ENCODE results near the gene BRI3.

BRI3 gene

DNA sequence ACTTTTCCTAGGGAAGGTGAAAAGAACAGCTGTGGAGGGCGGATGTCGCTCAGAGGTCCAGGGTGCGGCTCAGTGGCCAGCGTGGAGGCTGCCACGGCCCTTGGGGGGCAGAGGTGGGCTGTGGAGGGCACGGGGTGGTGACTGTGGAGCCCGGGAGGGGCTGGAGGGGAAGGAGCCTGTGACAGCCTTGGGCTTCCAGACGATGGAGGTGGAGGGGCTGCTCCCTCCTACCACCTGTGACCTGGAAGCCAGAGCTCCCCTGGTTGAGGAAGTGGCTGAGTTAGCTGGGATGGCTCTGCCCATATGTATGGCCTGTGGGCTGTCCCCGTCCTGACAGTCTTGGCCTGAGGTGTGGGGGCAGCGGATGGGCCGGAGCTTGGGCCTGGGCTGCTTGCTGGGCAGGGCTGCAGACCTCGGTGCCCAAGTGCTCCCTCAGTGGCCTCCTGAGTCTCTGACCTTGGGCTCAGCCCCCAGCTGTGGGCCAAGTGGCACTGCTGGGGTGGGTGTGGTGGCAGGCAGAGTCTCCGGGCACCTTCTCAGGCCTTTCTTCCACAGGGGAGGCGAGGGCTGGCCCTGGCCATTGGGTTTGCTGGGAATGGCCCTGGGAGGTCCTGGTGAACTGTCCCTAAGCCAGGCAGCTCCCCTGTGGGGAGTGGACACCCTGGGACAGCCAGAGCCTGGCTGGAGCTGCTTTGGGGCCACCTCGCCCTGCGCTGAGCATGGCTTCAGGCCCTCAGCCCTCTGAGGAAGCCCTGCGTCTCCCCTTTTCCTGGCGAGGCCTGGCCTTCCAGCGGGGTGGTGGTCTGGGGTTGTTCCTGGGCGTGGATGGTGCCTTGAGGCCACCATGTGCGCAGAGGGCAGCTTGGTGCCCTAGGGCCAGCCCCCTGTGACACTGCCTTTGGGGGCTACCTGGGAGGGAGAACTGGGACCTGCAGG, 3.9 kb downstream of the BRI3 start:
- Histone ChIP-seq H3K4me3 (ENCODE audit: low read length) (no peak overlapping the region), H3K4me1 (ENCODE audit: control insufficient read depth, low read length) (peaks cover 18% of the 10 kb centered on the region), H4K20me1 (ENCODE audit: control insufficient read depth, insufficient read depth, low read depth, low read length) (peaks cover 20% of the 10 kb centered on the region; the same call in 1 of the 2 replicates), H3K27ac (ENCODE audit: low read depth, low read length) (no peak overlapping the region), H3K9me2 (replicated peaks; ENCODE audit: control insufficient read depth, low read length) (no peaks in the 10 kb centered on the region), H3K36me3 (ENCODE audit: control insufficient read depth, low read length) (no peaks in the 10 kb centered on the region; the same call in 1 of the 2 replicates), H3K27me3 (ENCODE audit: control insufficient read depth, low read length) (peaks cover 9% of the 10 kb centered on the region), H3K79me2 (ENCODE audit: control insufficient read depth, low read length) (no peaks in the 10 kb centered on the region), H3K9me3 (ENCODE audit: control insufficient read depth, insufficient read depth, low read length) (no peaks in the 10 kb centered on the region), H3K4me2 (ENCODE audit: low read length) (no peak overlapping the region), H3F3A (ENCODE audit: control insufficient read depth, insufficient read depth) (peaks cover 3% of the 10 kb centered on the region; the same call in 1 of the 2 replicates)
- TF ChIP-seq, protein P1, sequence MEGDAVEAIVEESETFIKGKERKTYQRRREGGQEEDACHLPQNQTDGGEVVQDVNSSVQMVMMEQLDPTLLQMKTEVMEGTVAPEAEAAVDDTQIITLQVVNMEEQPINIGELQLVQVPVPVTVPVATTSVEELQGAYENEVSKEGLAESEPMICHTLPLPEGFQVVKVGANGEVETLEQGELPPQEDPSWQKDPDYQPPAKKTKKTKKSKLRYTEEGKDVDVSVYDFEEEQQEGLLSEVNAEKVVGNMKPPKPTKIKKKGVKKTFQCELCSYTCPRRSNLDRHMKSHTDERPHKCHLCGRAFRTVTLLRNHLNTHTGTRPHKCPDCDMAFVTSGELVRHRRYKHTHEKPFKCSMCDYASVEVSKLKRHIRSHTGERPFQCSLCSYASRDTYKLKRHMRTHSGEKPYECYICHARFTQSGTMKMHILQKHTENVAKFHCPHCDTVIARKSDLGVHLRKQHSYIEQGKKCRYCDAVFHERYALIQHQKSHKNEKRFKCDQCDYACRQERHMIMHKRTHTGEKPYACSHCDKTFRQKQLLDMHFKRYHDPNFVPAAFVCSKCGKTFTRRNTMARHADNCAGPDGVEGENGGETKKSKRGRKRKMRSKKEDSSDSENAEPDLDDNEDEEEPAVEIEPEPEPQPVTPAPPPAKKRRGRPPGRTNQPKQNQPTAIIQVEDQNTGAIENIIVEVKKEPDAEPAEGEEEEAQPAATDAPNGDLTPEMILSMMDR (IDR thresholded peaks at IDR 0.05; ENCODE audit: low read depth, low read length, poor library complexity, severe bottlenecking): no peak
- no peak for TF ChIP-seq EZH2phosphoT487 (IDR thresholded peaks at IDR 0.05; ENCODE audit: borderline replicate concordance, low read length)

DNA sequence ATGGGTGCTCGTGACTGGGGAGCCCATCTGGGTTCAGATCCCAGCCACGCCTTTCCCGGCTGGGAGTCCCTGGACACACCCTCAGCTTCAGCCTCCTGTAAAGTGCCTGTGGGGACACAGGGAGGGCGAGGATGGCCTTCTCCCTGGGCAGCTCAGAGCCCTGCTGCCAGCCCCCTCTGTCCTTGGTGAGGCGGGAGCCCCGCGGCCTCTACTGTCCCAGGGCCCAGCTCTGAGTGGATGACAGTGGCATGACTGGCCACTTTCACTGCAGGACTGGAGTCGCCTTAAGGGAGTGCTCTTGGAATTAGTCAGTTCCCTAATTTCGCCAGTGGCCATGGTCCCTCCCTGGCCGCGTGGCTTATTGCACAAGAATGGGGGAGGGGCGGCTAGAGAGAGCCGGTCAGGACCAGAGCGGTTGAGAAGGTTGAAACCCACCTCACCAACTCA, 4.6 kb downstream of the BRI3 start:
- peaks cover 20% of the 10 kb centered on the region; the same call in 1 of the 2 replicates for H4K20me1 ChIP-seq (ENCODE audit: control insufficient read depth, insufficient read depth, low read depth, low read length)
- no peaks in the 10 kb centered on the region; the same call in 1 of the 2 replicates for H3K36me3 ChIP-seq (ENCODE audit: control insufficient read depth, low read length)
- H3K9me3 ChIP-seq (ENCODE audit: control insufficient read depth, insufficient read depth, low read length): no peaks in the 10 kb centered on the region
- no peak overlapping the region for H3K4me2 ChIP-seq (ENCODE audit: low read length)
- H3K27ac ChIP-seq (ENCODE audit: low read depth, low read length): no peak overlapping the region
- H3K79me2 ChIP-seq (ENCODE audit: control insufficient read depth, low read length): no peaks in the 10 kb centered on the region
- H3K4me1 ChIP-seq (ENCODE audit: control insufficient read depth, low read length): peaks cover 12% of the 10 kb centered on the region
- H3K9me2 ChIP-seq (replicated peaks; ENCODE audit: control insufficient read depth, low read length): no peaks in the 10 kb centered on the region
- TF ChIP-seq, protein P1 (IDR thresholded peaks at IDR 0.05; ENCODE audit: low read depth, low read length, poor library complexity, severe bottlenecking): no peak
- no peak for TF ChIP-seq EZH2phosphoT487 (IDR thresholded peaks at IDR 0.05; ENCODE audit: borderline replicate concordance, low read length)
- H3K4me3 ChIP-seq (ENCODE audit: low read length): no peak overlapping the region
- peaks cover 9% of the 10 kb centered on the region for H3K27me3 ChIP-seq (ENCODE audit: control insufficient read depth, low read length)
- H3F3A ChIP-seq (ENCODE audit: control insufficient read depth, insufficient read depth): no peaks in the 10 kb centered on the region; the same call in 1 of the 2 replicates

DNA sequence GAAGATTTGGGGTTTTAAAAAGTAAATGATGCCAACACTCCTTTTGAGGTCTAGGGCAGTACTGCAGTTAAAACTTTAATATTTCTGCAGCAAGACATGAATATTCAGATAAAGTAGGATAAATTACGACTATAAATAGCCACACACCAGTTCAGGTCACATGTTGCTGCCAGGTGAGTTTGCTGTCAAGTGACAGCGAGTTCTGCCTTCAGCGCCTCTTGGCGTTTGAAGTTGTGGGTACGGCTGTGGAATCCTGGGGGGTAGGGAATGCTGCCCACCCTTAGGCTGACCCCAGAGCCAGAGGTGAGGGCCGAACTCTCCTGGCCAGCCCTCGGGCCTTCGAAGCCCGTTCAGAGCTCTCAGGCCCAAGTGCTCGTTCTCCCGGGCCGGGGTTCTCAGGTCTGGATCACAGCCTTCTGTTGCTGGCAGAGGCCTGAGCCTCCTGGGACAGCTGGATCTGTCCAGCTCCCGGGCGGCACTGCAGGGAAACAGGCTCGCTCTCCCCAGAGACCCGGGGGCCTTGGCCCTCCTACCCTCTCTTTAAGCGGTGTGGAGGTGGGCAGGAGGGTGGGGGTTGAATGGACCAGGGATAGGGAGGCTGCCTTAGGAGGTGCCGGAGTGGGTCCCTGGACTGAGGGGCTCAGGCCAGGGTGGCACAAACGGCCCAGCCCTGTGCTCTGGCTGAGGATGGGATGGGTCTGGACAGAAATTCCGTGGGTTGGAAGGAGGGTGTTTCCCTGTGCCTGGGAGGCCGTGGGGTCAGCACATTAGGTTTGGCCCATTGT, 5.4 kb downstream of the BRI3 start:
- Histone ChIP-seq H3K36me3 (ENCODE audit: control insufficient read depth, low read length) (no peaks in the 10 kb centered on the region; the same call in 1 of the 2 replicates), H3K4me2 (ENCODE audit: low read length) (no peak overlapping the region), H3K9me3 (ENCODE audit: control insufficient read depth, insufficient read depth, low read length) (no peaks in the 10 kb centered on the region), H3F3A (ENCODE audit: control insufficient read depth, insufficient read depth) (no peaks in the 10 kb centered on the region; the same call in 1 of the 2 replicates), H3K27ac (ENCODE audit: low read depth, low read length) (no peak overlapping the region), H3K4me3 (ENCODE audit: low read length) (no peak overlapping the region), H3K4me1 (ENCODE audit: control insufficient read depth, low read length) (peaks cover 11% of the 10 kb centered on the region), H4K20me1 (ENCODE audit: control insufficient read depth, insufficient read depth, low read depth, low read length) (peaks cover 20% of the 10 kb centered on the region; the same call in 1 of the 2 replicates), H3K79me2 (ENCODE audit: control insufficient read depth, low read length) (no peaks in the 10 kb centered on the region), H3K27me3 (ENCODE audit: control insufficient read depth, low read length) (peaks cover 8% of the 10 kb centered on the region), H3K9me2 (replicated peaks; ENCODE audit: control insufficient read depth, low read length) (no peaks in the 10 kb centered on the region)
- TF ChIP-seq, protein P1 (IDR thresholded peaks at IDR 0.05; ENCODE audit: low read depth, low read length, poor library complexity, severe bottlenecking): no peak
- TF ChIP-seq EZH2phosphoT487 (IDR thresholded peaks at IDR 0.05; ENCODE audit: borderline replicate concordance, low read length): no peak
